ENCODE data around the gene APOD.

Gene APOD

DNA sequence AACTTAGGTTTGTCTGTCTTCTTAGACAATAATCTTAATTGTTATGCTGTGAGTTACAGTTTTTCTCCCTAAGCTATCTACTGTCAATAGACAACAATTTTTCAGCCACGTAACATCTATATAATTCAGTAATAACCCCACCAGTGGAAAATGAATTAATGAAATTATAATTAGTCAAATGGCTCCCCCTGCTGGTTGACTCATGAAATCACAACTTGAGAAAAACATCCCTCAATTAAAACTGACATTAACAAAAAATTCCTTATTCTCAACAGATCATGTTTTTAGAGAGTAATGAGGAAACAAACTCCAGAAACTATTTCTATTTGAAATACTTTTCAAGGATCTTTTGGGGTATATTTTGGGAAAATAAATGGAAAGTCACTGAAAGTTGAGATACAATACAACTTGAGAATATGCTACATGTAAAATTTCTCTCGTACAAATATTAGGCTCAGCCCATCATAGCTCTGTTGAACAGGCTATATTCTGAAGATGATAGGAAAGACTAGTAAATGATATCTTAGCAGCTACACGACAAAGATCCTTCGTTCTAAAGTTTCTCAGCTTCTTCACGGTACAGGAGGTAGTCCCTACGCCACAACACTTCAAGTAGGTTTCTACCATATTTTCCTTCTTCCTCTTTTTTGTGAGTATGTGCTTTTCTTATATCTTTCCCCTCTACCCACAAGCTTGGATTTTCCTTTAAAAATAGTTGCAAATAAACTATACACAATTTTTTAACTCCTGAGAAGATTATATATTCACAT lies 61.3 kb downstream of the APOD start:
- DNase-seq: peak; percentile 24

Measured in NCI-H345 (cell line).